Measurements from ENCODE around the gene PDZD2.
"Not testable (repeated sequence)": the region's sequence is repeated elsewhere in the genome, so short reads cannot be mapped to it uniquely, and the experiment has no call there.

PDZD2 gene

GRCh38 chr5:31987985-31988710 is 349.2 kb downstream of the PDZD2 start:
- DNase-seq, result no peak

- no peak for DNase-seq
Observed at GRCh38 chr5:31990081-31990650, 351.2 kb downstream of the PDZD2 start.

GRCh38 chr5:31990701-31991110 is 351.8 kb downstream of the PDZD2 start:
- no peak for DNase-seq

GRCh38 chr5:31992377-31992776 is 353.4 kb downstream of the PDZD2 start:
- DNase-seq, result no peak

- no peak for DNase-seq
Observed at GRCh38 chr5:31993165-31993961, 354.4 kb downstream of the PDZD2 start.

- no peak for DNase-seq
Observed at GRCh38 chr5:31995006-31995405, 356.1 kb downstream of the PDZD2 start.

- no peak for DNase-seq
Observed at GRCh38 chr5:31995714-31996113, 356.8 kb downstream of the PDZD2 start.

GRCh38 chr5:31996909-31997308 is 358.0 kb downstream of the PDZD2 start:
- DNase-seq, result no peak

- DNase-seq, result no peak
Observed at GRCh38 chr5:31999470-31999869, 360.5 kb downstream of the PDZD2 start.

GRCh38 chr5:32000731-32001130 is 361.8 kb downstream of the PDZD2 start:
- no peak for DNase-seq

- no peak for DNase-seq
Observed at GRCh38 chr5:32001284-32001683, 362.4 kb downstream of the PDZD2 start.

GRCh38 chr5:32001707-32002106 is 362.8 kb downstream of the PDZD2 start:
- no peak for DNase-seq

- DNase-seq, result no peak
Observed at GRCh38 chr5:32002755-32003154, 363.8 kb downstream of the PDZD2 start.

- no peak for DNase-seq
Observed at GRCh38 chr5:32003981-32004380, 365.1 kb downstream of the PDZD2 start.

- DNase-seq, result no peak
Observed at GRCh38 chr5:32004404-32004803, 365.5 kb downstream of the PDZD2 start.

- no peak for DNase-seq
Observed at GRCh38 chr5:32008746-32009145, 369.8 kb downstream of the PDZD2 start.

GRCh38 chr5:32013658-32014057 is 374.7 kb downstream of the PDZD2 start:
- DNase-seq, result no peak

GRCh38 chr5:32014096-32014745 is 375.3 kb downstream of the PDZD2 start:
- DNase-seq, result no peak

- not testable (repeated sequence) for DNase-seq
Observed at GRCh38 chr5:32015262-32015661, 376.3 kb downstream of the PDZD2 start.

GRCh38 chr5:32017692-32018367 is 378.9 kb downstream of the PDZD2 start:
- no peak for DNase-seq

- DNase-seq, result no peak
Observed at GRCh38 chr5:32018476-32019436, 379.8 kb downstream of the PDZD2 start.

- DNase-seq, result peak; percentile 35
Observed at GRCh38 chr5:32020271-32020670, 381.3 kb downstream of the PDZD2 start.
